NCI-H524 treated with DMSO at 0.1 percent for 48 hours (cell line): ENCODE results near the gene SH2B2.
"Not testable (repeated sequence)": the region's sequence is repeated elsewhere in the genome, so short reads cannot be mapped to it uniquely, and the experiment has no call there.

ENCODE experiments used
- DNase-seq: peaks from one replicate; lab custom pipeline; 2025; lab: John Stamatoyannopoulos, UW

Gene SH2B2

DNA sequence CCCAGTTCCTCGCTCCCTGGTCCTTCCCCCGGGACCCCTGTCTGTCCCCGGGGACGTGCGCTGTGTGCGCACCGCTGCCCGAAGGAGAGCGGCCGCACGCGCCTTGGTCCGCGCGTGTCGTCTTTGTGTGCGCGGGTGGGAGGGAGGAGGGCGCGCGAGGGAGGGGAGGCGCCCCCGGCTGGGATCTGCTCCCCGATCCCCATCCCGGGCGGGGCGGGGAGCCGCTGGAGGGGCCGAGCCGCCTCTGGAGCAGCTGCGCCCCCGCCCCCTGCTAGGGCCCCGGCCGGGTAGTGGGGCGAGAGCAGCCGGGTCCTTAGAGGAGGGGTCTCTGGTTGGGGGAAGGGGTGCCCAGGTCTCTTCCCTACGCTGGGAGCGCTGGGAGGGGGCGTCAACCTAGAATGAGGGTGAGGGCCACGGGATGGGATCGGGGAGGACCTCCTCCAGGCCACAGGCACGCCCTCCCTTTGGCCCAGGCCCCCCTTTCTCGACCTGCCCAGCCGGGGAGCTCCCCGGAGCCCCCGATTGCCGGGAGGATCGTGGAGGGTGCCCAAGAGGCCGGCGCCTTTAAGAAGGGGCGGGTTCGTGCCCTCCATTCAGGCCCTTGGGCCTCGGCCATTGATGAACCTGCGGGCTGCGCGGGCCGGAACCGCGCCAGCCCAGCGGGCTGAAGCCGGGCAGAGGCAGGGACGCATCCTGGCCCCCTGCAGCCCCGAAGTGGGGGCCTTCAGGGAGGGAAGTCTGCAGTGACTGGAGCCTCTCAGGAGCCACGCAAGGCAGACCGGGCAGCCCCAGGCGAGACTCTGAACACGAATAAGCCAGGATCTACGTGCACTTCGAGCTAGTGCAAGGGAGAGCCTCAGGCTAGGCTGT lies 678 bp downstream of the SH2B2 start:
- no peak for DNase-seq

- DNase-seq: no peak
Measured at GRCh38 chr7:102287981-102288278, 1.3 kb downstream of the SH2B2 start.

DNA sequence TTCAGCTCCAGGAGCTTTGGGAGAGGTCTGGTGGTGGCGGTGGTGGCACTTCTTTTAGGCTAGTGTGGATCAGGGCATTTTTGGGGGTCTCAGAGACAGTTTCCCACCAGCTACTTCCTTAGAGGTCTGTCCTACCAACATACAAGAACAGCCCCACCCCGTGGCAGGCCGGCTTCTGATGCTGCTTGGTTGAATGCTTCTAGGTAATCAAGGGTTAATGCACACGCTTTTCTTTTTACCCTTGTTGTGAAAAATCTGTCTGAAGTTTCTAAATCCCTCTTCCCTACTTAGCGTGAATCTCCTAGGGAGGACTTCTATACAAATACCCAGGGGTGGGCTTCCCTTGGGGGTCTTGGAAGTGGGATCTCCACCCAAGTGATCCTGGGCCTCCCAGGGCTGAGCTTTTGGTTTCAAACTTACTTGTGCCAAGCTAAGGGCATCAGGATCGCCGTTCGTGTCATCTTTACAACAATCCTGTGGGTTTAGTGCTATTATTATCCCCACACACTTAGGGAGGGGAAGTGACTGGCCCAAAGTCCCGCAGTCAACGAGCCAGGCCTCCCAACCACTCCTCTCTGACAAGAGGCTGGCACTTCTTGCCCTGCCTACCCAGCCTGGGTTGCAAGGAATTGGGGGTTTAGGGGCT lies 1.7 kb downstream of the SH2B2 start:
- no peak for DNase-seq

GRCh38 chr7:102289057-102289456 lies 2.4 kb downstream of the SH2B2 start:
- no peak for DNase-seq

DNA sequence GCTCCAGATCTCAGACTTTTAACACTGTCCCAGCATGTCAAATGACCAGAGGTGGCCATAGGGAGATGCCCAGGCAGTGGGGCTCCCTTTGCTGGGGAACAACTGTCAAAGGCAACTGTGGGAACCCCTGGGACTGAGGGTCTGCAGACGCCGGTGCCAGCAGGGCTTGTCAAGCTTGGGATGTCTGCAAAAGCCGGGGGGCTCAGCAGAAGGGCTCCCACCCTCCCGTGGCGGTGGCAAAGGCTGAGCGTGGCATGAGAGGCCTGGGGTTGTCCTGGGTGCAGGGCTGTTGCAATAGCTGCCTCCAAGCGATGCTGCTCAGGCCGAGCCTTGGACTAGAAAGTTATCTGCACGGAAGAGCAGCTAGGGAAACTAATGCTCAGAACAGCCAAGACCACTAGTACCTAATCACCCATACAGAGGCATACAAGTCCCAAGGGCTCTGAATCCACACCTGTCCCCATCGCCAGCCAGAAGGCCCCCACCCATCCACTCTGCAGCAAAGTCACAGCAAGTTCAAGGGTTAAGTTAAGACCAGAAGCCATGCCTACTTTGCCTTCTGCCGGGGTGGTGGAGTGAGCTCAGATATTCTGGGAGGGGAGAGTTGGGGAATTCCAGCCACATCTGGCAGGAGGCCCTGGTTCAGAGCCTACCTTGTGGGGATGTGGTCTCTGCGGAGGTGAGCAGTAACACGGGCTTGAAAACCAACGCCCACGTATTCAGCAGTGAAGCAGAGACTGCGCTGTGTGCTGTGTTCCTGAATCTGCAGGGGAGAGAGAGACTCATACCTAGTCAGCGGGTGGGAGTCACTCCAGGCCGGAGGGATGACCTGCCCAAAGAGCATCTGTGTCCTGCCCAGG lies 4.6 kb downstream of the SH2B2 start:
- DNase-seq: no peak

DNA sequence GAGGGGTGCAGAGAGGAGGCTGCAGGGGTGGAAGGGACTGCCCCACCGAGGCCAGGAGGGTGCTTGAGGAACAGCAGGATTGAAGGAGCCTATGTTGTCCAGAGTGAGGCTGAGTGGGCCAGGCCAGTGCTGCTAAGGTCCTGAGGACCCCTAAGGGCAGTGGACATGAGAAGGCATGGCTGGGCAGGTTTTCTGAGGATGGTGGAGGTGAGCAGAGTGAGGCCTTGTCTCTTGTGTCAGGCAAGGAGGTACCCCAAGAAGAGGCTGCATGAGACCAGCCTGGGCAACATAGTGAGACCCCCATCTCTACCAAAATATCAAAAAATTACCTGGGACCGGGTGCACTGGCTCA lies 5.2 kb downstream of the SH2B2 start:
- DNase-seq: no peak

GRCh38 chr7:102292813-102293798 lies 6.4 kb downstream of the SH2B2 start:
- DNase-seq: no peak

- no peak for DNase-seq
Measured at GRCh38 chr7:102294589-102294988, 7.9 kb downstream of the SH2B2 start.

- DNase-seq: no peak
Measured at GRCh38 chr7:102295346-102296178, 8.9 kb downstream of the SH2B2 start.

- no peak for DNase-seq
Measured at GRCh38 chr7:102296179-102296438, 9.4 kb downstream of the SH2B2 start.

DNA sequence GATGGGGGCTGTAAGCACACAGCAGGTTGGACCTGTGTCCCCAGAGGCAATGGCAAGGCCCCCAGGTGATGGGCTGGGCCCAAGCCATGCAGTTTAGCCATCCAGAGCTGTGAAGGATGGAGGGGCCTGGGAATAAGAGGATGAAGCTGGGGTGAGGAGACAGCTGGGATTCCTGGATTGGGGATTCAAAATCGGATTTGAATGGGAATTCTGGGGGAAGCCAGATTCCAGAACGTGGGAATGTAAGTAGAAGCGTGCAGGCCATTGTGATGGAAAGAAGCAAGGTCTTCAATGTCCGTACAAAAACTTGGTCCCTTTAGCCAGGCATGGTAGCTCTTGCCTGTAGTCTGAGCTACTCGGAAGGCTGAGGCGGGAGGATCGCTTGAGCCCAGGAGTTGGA lies 9.8 kb downstream of the SH2B2 start:
- no peak for DNase-seq

- no peak for DNase-seq
Measured at GRCh38 chr7:102297487-102298218, 11.0 kb downstream of the SH2B2 start.

DNA sequence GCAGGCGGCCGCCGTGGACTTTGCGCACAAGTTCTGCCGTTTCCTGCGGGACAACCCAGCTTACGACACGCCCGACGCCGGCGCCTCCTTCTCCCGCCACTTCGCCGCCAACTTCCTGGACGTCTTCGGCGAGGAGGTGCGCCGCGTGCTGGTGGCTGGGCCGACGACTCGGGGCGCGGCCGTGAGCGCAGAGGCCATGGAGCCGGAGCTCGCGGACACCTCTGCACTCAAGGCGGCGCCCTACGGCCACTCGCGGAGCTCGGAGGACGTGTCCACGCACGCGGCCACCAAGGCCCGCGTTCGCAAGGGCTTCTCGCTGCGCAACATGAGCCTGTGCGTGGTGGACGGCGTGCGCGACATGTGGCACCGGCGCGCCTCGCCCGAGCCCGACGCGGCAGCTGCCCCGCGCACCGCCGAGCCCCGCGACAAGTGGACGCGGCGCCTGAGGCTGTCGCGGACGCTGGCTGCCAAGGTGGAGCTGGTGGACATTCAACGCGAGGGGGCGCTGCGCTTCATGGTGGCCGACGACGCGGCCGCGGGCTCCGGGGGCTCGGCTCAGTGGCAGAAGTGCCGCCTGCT lies 14.1 kb downstream of the SH2B2 start:
- DNase-seq: no peak

GRCh38 chr7:102301367-102301766 lies 14.7 kb downstream of the SH2B2 start:
- not testable (repeated sequence) for DNase-seq

DNA sequence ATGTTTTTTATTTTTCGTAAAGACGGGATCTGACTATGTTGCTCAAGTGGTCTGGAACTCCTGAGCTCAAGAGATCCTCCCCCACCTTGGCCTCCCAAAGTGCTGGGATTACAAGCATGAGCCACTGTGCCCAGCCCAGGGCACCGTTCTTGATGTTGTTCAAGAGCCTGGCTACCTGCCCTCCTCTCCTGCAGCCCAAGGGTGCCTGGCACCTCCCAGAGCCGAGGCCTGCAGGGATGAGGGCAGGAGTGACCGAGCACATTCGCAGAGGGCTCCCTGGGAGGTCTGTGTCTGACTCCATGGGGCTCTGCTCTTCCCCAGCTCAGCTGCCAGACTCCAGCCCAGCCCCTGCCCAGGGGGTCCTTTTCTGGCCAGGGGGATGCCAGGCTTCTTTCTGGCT lies 15.4 kb downstream of the SH2B2 start:
- DNase-seq: no peak

GRCh38 chr7:102303669-102304422 lies 17.2 kb downstream of the SH2B2 start:
- peak; percentile 51 for DNase-seq

DNA sequence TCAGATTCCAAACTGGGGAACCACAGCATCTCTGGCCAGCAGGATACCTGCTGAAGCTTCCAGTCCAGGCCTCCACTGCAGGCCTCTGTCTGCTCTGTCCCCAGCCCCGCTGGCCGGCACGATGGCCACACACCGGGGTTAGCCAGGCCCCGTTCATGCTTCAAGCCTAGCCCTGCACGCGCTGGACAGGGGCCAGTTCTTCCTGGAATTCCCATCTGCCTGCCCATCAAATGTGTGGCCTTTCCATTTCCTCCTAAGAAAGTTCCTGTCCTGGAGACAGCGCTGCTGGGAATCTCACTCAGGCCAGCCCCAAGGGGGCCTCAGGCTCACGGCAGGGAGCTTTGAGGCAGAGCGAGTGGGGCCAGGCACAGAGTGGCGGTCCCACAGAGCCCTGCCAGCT lies 18.0 kb downstream of the SH2B2 start:
- DNase-seq: no peak

DNA sequence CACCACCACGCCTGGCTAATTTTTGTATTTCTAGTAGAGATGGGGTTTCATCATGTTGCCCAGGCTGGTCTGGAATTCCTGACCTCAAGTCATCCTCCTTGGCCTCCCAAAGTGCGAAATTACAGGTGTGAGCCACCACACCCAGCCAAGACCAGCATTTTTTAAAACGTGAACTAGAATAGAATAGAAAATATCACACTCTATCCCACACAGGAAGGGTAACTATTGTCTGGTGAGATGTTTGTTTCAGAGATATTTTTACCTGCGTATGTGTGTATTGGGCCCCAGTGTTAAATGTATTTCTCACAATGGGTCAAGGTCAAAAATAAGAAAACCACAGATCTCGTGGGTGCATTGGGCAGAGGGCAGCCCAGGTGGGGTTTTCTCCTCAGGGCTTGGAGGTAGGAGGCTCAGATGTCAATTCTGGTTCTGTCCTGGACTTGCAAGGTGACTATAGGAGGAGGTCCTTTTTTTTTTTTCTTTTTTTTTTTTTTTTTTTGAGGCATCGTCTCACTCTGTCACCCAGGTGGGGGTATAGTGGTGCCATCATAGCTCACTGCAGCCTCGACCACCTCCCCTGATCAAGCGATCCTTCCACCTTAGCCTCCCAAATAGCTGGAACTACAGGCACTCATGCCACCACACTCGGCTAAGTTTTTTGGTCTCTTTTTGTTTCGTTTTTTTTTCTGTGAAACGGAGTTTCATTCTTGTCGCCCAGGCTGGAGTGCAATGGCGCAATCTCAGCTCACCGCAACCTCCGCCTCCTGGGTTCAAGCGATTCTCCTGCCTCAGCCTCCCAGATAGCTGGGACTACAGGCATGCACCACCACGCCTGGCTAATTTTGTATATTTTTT lies 19.0 kb downstream of the SH2B2 start:
- DNase-seq: no peak
